Natural killer cell (primary cell): ENCODE measurements around the gene SLC51A. TPM values are rescaled to one million over a fixed set of nuclear protein-coding genes. Genes with fewer than 3 reads are reported as not detected.
A peak's percentile ranks its signal among the peaks of the same experiment; 100 is the strongest.

ENCODE experiments used
- ATAC-seq, 3 donors: fragments of 150-1000 bp in 2 of 3; fragments of 200-7000 bp in 1 of 3; cut with Tn5 transposase; 1 replicate in 1 of 3; 2 replicates in 2 of 3; pipeline ENCODE4 v1.10.0; 2021; ENCODE audit warnings: mild to moderate bottlenecking in 2 of 3, moderate library complexity in 2 of 3
- DNase-seq, 2 donors: peaks; one replicate each; pipeline versions ENCODE4 v3.0.0 to v3.0.0-alpha.2; 2013 to 2021; ENCODE audit warnings: mixed read lengths in 1 of 2
- H3K27ac ChIP-seq: one replicate; pipeline ENCODE4 v1.5.1; 2013; ENCODE audit warnings: mild to moderate bottlenecking, low read length
- H3K27me3 ChIP-seq: one replicate; pipeline ENCODE4 v1.6.1; 2013; ENCODE audit warnings: low read length; ENCODE audit not compliant: control insufficient read depth, insufficient read depth
- H3K36me3 ChIP-seq: one replicate; pipeline ENCODE4 v1.6.1; 2013; ENCODE audit warnings: low read length; ENCODE audit not compliant: control insufficient read depth, insufficient read depth
- H3K4me1 ChIP-seq: one replicate; pipeline ENCODE4 v1.6.1; 2013; ENCODE audit warnings: low read length; ENCODE audit not compliant: control insufficient read depth, insufficient read depth
- H3K4me3 ChIP-seq: one replicate; pipeline ENCODE4 v1.5.1; 2013; ENCODE audit warnings: low read length
- H3K9me3 ChIP-seq: one replicate; pipeline ENCODE4 v1.6.1; 2013; ENCODE audit warnings: low read length; ENCODE audit not compliant: control insufficient read depth, insufficient read depth
- H3K27ac Mint-ChIP-seq, 2 donors: one replicate each; pipeline ENCODE4 v1.8.0; 2022; ENCODE audit warnings: mild to moderate bottlenecking in 2 of 2, mixed read lengths in 2 of 2, moderate library complexity in 1 of 2
- H3K27me3 Mint-ChIP-seq, 2 donors: one replicate each; pipeline ENCODE4 v1.8.0; 2022; ENCODE audit warnings: low read depth in 2 of 2, mixed read lengths in 2 of 2
- H3K36me3 Mint-ChIP-seq: one replicate; pipeline ENCODE4 v1.8.0; 2022; ENCODE audit warnings: mixed read lengths
- H3K4me1 Mint-ChIP-seq, 2 donors: one replicate each; pipeline ENCODE4 v1.8.0; 2022; ENCODE audit warnings: mixed read lengths in 2 of 2
- H3K4me3 Mint-ChIP-seq: one replicate; pipeline ENCODE4 v1.8.0; 2022; ENCODE audit warnings: mild to moderate bottlenecking, moderate library complexity, mixed read lengths
- H3K9me3 Mint-ChIP-seq, 2 donors: one replicate each; pipeline ENCODE4 v1.8.0; 2022; ENCODE audit warnings: mixed read lengths in 2 of 2
- CTCF ChIP-seq: fragments of 200-600 bp; IDR thresholded peaks from one replicate; pipeline ENCODE4 v1.8.0; 2022; ENCODE audit warnings: antibody characterized with exemption
- WGBS: methylation state at CpG from one replicate; pipeline ENCODE4 v1.1.7; 2013; ENCODE audit warnings: missing lambda C conversion rate; ENCODE audit not compliant: insufficient coverage; 5-methylcytosine and 5-hydroxymethylcytosine counted together
- intact Hi-C: fragments of 100-400 bp; cut with micrococcal nuclease; formaldehyde crosslinking; loops from one replicate; pipeline ENCODE4 v1.14.2; 2022
- total RNA-seq, 4 donors: library from RNA; stranded (reverse); fragments of 120-200 nt in 1 of 4; gene quantifications; one replicate each; pipeline versions ENCODE4 v1.2.3 to v1.2.4, GENCODE V29; 2013 to 2022

The SLC51A gene
- total RNA-seq, 3 donors from 2014 or later (not counting 1 experiment from before 2014, with no cell fraction given): not detected

- intact Hi-C loops: no loop called here
- H3K27me3 ChIP-seq: no peaks in the 10 kb centered on the region
- H3K36me3 Mint-ChIP-seq: peaks cover 5% of the 10 kb centered on the region
- peaks cover 40% of the 10 kb centered on the region for H3K36me3 ChIP-seq
- DNase-seq (no peak), ATAC-seq (no peak)
- peaks cover 13% of the 10 kb centered on the region for H3K4me1 ChIP-seq
- no peak for TF ChIP-seq CTCF
- no peak overlapping the region for H3K4me3 Mint-ChIP-seq
- H3K4me1 Mint-ChIP-seq: peaks cover 31 to 32% of the 10 kb centered on the region in 2 donors
- 78% methylated on average over 8 of the region's 9 CpGs for WGBS
- no peak overlapping the region for H3K4me3 ChIP-seq
- no peaks in the 10 kb centered on the region for H3K27me3 Mint-ChIP-seq
- H3K27ac ChIP-seq: no peak overlapping the region
- no peak overlapping the region for H3K27ac Mint-ChIP-seq
- no peaks in the 10 kb centered on the region for H3K9me3 ChIP-seq
- H3K9me3 Mint-ChIP-seq: no peaks in the 10 kb centered on the region
Measured at GRCh38 chr3:196268284-196269163, 52.2 kb downstream of the SLC51A start.

- DNase-seq: no peak
- 83% methylated on average over 5 of the region's 5 CpGs for WGBS
- Mint-ChIP-seq H3K4me3 (no peak overlapping the region), H3K4me1 (peaks cover 32% of the 10 kb centered on the region in 2 donors), H3K27me3 (no peaks in the 10 kb centered on the region), H3K9me3 (no peaks in the 10 kb centered on the region), H3K36me3 (no peaks in the 10 kb centered on the region), H3K27ac (peak overlapping the region; percentile 45 to 71)
- Histone ChIP-seq H3K27me3 (no peaks in the 10 kb centered on the region), H3K36me3 (peaks cover 33% of the 10 kb centered on the region), H3K4me3 (no peak overlapping the region), H3K27ac (no peak overlapping the region), H3K4me1 (peaks cover 23% of the 10 kb centered on the region), H3K9me3 (no peaks in the 10 kb centered on the region)
- intact Hi-C loops: no loop called here
- no peak for ATAC-seq
- TF ChIP-seq CTCF: no peak
Measured at GRCh38 chr3:196270499-196270898, 54.2 kb downstream of the SLC51A start.

GRCh38 chr3:196272826-196273225 lies 56.5 kb downstream of the SLC51A start:
- Mint-ChIP-seq H3K4me3 (no peak overlapping the region), H3K27me3 (no peaks in the 10 kb centered on the region), H3K36me3 (no peaks in the 10 kb centered on the region), H3K4me1 (peaks cover 34 to 37% of the 10 kb centered on the region in 2 donors), H3K27ac (peak overlapping the region; percentile 94 to 96), H3K9me3 (no peaks in the 10 kb centered on the region)
- Histone ChIP-seq H3K4me3 (no peak overlapping the region), H3K27ac (peak overlapping the region; percentile 94), H3K27me3 (no peaks in the 10 kb centered on the region), H3K36me3 (peaks cover 21% of the 10 kb centered on the region), H3K4me1 (peaks cover 23% of the 10 kb centered on the region), H3K9me3 (no peaks in the 10 kb centered on the region)
- WGBS: 96% methylated on average over 14 of the region's 14 CpGs
- DNase-seq (no peak), ATAC-seq (no peak)
- no peak for TF ChIP-seq CTCF
- intact Hi-C loops: no loop called here
